GM18519 (cell line): ENCODE results near the gene AGPAT4.
A peak's percentile ranks its signal among the peaks of the same experiment; 100 is the strongest.
"Not testable (repeated sequence)": the region's sequence is repeated elsewhere in the genome, so short reads cannot be mapped to it uniquely, and the experiment has no call there.

ENCODE experiments used
- ATAC-seq: cut with Tn5 transposase; IDR thresholded peaks from one replicate; pipeline ENCODE4 v1.9.1; 2021; ENCODE audit warnings: mild to moderate bottlenecking, moderate library complexity; ENCODE audit not compliant: unreplicated experiment, low FRiP score

Gene AGPAT4, protein sequence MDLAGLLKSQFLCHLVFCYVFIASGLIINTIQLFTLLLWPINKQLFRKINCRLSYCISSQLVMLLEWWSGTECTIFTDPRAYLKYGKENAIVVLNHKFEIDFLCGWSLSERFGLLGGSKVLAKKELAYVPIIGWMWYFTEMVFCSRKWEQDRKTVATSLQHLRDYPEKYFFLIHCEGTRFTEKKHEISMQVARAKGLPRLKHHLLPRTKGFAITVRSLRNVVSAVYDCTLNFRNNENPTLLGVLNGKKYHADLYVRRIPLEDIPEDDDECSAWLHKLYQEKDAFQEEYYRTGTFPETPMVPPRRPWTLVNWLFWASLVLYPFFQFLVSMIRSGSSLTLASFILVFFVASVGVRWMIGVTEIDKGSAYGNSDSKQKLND

DNA sequence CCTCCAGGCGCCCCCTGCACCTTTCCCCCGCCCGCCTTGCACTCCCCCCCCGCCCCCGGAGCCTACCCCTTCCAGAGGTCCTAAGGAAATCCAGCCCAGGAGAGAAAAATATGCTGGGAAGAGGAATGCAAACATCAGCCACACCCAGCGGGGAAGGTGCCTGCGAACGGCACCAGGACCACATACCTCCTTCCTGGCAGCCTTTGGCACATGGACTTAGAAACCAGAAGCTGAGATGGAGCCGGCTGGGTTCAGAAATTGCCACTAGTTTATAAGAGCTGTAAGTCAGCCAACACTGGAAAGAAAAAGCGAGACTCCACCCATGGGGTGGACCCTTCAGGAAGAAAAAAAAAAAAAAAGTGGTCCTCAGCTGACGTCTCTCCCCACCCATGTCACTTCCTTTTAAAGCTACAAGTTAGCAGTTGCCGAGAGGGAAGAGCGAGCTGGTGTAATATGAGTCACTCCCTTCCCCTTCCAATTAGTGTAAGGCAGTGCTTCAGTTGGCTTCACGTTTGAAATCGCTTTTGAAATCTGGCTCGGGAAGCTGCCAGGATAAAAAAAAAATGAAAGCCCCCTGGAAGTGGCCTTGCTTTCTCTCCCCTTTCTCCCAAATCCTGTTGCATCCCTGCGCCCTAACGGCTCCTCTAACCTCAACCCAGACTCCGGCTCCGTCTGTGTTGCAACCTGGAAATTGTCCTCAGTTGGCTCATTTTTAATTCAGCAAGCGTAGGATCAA is at the start of gene AGPAT4:
Gene AGPAT4, minus strand, starts transcription at position 310 of the 736 bp plus-strand sequence. CDS start 41,848 bp downstream, outside the sequence.
- peak; percentile 99 for ATAC-seq

DNA sequence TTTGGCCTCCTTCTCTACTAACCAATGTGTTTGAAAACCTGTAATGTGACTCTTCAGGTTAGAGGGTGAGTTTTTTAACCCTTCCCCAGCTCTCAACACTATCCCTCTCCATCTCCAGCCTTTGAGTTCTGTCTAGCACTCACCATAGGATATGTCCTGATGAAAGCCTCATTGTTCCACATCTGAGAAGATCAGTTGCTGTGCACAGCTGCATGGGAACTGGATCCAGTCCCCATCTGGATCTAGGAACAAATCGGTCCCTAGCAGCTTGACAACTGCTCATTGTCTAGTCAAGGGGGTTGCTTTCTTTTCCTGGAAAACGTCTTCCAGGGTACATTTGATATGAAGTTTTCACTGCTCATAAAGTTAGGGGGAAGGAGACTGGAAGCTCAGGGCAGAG is 45.4 kb upstream of the AGPAT4 start:
- no peak for ATAC-seq

DNA sequence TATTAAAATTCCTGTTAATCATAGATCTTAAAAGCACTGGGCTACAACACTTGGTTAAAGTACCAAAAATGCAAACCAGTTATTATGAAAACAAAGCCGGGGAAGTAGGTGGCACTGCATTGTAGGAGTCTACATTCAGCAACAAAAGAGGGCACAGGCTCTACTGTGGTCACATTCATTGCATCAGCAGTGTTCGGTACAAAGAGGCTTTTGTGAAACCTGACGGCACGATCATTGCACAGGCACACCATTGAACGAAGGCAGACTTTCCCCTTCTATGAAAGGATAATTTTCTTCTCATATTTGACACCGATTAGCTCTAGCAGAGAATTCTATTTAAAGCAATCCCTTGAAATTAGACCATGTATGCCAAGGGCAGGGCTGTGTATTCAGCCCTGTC is 44.6 kb upstream of the AGPAT4 start:
- ATAC-seq, result no peak

DNA sequence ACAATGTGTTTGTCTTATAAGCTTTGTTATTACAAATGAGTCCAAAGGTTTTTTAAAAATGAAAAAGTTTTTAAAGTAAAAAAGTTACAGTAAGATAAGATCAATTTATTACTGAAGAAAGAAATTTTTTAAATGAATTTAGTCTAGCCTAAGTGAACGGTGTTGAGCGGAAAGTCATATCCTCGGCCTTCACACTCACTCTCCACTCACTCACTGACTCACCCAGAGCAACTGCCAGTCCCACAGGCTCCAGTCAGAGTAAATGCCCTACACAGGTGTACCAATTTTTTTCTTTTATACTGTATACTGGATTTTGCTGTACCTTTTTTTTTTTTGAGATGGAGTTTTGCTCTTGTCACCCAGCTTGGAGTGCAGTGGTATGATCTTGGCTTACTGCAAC is 42.7 kb upstream of the AGPAT4 start:
- ATAC-seq, result no peak

DNA sequence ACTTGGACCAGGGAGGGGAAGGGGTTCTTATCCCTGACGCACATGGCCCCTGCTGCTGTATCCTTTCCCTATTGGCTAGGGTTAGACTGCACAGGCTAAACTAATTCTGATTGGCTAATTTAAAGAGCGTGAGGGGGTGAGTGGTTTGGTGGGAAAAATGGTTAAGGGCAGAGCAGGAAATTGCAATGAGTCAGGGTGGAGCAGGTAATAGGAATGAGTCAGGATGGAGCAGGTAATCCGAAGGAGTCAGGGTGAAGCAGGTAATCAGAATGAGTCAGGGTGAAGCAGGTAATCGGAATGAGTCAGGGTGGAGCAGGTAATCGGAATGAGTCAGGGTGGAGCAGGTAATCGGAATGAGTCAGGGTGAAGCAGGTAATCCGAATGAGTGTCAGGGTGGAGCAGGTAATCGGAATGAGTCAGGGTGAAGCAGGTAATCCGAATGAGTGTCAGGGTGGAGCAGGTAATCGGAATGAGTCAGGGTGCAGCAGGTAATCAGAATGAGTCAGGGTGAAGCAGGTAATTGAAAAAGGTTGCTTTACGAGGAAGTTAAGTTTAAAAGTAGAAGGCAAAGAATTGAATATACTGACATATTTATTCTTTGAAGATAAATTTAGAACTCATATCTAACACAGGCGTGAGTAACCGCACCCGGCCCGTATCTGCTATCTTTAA is 41.5 kb upstream of the AGPAT4 start:
- ATAC-seq, result not testable (repeated sequence)

DNA sequence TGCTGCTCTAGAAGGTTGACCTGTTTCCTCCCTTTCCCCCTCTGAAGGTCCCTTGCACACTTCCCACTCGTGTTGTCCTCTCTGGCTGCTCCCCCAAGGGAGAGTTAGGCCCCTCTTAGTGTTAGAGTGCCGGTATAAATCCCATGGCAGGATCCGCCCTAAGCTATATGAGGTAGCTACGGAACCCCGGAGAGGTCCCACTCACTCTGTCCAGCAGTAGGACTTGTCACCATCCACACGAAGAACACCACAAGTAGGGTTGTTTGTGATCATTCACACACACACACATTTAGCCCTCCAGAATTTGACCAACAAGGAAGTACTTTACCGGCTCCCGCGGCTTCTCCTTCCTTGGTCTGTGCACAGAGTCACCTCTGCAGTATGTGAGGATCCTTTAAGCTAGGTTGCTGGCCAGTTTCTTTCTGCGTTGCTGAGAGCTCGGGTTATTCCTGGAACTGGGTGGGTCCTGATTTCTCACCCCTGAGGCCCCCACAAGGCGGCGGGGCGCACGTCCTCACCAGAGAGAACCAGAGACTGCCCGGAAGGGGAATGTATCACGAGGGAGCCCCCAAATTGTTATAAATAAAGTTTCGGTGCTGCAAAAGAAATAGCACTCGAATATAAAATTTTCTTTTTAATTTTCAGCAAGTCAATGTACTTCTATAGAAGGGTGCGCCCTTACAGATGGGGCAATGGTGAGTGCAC is 40.8 kb upstream of the AGPAT4 start:
- ATAC-seq, result not testable (repeated sequence)

DNA sequence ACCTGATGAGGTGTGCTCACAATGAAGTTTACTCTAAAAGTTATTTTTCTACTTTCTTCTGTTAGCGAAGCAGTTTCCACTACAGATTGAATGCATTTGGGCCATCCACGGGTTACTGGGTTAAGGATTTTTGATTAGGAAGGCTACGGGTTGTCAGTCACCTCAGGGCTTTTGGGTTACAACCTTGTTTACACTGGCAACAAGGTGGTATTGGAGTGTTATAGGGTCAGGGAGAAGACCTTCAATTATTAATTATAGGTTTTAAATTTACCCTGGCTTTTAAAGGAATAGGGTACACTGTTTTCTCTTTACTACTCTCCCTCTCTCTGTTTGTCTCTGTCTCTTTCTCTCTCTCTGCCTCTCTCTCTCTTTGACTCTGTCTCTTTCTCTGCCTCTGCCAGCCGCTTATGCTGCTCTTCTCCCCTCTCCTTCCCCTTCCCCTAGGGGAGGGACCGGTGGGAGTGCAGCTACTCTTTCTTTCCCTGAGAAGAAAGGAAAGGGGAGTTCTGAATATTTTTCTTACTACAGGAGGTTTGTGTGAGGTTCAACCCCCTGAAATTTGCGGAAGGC is 40.2 kb upstream of the AGPAT4 start:
- no peak for ATAC-seq

DNA sequence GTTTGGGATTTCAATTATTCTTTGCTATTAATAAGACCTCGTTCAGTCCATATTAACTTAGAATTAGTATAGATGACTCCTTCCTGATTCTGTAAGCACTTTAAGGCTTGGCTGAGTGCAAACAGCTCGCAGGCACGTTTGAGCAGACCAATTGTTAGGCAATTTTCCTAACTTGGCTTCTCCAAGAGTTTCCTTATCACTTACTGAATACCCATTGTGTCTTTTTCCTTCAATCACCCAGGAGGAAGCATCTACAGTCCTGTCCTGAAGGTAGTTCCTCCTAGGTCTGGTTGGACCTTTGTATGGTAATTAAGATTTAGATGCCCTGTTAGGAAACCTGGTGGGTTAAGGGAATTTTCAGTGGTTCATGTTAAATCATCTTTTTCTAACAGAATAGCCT is 39.6 kb upstream of the AGPAT4 start:
- ATAC-seq, result not testable (repeated sequence)

DNA sequence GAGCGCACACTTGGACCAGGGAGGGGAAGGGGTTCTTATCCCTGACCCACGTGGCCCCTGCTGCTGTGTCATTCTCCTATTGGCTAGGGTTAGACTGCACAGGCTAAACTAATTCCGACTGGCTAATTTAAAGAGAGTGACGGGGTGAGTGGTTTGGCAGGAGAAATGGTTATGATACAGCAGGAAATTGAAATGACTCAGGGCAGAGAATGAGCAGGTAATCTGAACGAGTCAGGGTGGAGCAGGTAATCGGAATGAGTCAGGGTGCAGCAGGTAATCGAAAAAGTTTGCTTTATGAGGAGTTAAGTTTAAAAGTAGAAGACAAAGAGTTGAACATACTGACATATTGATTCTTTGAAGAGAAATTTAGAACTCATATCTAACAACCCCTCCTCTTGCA is 35.9 kb upstream of the AGPAT4 start:
- not testable (repeated sequence) for ATAC-seq

DNA sequence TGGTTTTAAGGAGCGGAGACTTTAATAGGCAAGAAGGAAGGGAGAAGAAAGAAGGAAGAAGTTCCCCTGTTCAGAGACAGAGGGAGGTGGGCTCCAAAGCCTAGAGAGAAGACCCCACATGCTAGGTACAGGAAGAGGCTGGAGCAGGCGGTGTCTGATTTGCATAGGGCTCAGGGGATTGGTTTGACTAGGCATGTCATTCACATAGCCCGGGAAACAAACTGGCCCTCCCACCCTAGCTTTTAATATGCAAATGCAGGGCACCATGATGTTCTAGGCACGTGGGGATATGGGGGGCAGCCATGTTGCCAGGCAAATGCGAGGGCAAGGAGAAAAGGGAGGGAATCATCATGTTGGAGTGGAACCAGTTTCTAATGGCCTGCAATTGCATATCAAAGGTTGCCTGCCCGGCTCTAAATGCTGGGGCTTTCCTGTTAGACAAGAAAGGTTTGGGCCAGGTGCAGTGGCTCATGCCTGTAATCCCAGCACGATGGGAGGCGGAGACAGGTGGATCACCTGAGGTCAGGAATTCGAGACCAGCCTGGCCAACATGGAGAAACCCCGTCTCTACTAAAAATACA is 34.3 kb upstream of the AGPAT4 start:
- ATAC-seq, result no peak

DNA sequence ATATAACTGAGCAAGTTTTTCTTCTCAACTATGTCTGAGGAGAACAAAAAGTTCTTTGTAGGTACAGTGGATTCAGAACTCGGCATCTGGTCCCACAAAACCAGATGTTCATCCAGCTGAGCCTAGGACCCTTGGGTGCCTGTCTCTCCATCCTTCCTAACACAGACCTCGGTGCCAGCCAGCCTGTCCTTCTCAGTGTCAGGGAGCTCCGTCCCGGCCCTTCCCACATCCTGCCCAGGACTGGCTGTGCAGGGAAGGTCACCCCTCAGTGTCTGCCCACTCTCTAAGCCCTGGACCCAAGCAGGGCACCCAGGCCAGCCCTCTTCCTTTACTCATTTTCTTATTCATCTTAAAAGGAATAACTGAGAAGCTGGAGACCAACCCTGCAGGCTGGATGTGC is 32.0 kb upstream of the AGPAT4 start:
- no peak for ATAC-seq

DNA sequence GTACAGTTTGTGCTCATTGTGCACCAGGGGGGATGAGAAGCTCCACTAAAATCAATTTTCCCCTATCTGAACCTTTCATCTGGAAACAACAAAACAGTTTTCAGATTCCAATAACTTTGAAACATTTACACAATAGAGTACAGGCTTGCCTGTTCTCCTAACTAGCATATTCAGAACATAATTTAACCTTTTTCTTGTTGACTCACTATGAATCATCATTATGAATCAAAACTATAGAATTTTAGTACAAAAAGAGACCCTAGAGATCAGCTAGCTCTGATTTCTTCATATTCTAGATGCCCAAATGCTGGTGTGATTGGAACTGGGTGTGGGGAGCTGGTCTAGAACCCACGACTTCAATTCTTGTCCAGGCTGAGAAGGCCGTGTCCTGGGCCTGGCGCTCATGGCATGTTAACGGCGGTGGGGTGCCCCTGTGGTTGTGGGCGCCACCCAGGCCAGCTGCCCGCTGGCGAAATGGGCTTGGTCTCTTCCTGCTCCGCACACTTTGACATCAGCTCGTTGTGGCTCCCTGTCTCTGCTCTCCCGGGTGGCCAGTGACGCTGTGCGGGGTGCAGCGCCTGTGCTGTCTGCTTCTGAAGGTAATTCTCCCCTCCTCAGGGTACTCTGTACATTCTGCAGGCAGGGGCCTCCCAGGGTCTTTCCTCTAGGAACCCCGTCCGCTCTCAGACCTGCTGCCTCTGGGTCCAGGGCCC is 29.9 kb upstream of the AGPAT4 start:
- no peak for ATAC-seq

DNA sequence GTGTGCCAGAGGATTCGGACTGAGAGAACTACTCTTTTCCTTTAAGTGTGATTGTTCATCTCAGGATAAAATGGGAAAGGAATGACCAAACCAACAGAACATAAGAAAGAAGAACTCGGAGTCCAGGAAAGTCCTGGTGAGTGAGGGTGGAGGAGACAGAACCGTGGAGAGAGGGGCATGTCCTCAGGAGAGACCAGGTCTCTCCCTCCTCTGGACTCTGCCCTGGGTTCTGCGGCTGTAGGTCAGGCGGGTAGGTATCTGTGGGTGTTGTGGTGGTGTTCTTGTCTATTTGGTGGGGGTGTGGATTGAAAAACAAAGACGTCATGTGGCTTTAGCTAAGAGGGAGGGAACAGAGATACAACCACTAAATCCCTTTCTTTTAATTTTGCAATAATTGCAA is 29.1 kb upstream of the AGPAT4 start:
- no peak for ATAC-seq

DNA sequence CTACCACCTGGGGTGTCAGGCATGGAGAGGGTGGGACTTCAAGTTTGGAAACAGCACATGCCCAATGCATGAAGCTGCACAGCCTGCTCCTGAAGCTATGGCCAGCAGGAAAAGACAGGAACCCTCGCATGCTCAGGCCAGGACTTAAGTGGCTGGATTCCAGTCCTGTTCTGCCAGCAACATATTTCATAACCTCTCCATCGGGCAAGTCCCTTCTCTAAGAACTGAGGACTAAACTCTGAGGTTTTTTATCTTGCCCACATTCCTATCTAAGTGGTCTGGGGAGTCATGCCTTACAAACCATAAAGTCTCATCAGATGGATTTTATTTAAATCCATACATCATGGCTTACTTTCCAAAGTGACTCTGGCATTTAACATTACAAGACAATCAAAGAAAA is 27.5 kb upstream of the AGPAT4 start:
- ATAC-seq, result no peak

DNA sequence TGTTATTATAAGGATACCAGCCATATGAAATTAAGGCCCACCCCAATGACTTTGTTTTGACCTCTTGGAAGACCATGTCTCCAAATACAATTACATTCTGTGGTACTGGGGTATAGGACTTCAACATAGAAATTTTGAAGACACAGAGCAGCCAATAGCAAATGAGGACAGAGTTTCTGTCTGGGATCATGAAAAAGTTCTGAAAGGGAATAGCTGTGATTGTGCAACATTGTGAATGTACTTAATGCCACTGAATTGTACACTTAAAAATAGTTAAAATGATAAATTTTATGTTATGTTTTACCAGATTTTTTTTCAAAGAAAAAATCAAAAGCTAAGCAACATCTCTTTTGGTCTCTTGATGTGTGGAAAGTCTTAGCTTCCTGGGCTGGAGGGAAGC is 27.0 kb upstream of the AGPAT4 start:
- no peak for ATAC-seq

DNA sequence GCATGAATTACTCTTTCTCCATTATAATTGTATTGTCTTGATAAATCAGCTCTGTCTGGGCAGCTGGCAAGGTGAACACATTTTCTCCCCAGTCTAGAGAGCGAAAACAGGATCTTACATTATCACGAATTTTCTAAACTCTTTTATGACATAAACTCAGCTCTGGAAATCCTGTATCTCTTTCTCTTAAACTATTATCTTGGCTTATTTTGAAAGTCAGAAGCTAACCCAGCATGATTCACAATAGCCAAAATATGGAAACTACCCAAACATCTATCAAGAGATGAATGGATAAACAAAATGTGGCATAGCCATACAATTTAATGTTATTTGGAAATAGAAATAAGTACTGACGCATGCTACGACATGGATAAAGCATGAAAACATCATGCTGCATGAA is 25.9 kb upstream of the AGPAT4 start:
- ATAC-seq, result no peak

DNA sequence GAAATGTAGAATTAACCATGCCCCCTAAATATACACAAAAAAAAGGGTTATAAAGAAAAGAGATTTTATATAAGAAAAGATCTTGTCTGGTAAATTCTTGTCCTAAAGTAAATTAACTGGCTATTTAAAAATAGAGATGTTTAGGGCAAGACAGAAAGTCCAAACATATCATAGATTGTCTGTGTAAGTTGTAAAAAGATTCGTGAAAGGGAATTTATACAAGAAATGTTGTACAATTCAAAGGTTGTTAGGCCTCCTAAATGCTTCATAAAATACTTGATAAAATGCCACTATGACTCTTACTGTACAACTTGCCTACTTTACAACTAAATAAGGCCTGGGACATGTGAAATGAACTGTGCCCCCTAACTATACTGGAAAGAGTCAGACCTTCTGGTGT is 21.9 kb upstream of the AGPAT4 start:
- no peak for ATAC-seq

DNA sequence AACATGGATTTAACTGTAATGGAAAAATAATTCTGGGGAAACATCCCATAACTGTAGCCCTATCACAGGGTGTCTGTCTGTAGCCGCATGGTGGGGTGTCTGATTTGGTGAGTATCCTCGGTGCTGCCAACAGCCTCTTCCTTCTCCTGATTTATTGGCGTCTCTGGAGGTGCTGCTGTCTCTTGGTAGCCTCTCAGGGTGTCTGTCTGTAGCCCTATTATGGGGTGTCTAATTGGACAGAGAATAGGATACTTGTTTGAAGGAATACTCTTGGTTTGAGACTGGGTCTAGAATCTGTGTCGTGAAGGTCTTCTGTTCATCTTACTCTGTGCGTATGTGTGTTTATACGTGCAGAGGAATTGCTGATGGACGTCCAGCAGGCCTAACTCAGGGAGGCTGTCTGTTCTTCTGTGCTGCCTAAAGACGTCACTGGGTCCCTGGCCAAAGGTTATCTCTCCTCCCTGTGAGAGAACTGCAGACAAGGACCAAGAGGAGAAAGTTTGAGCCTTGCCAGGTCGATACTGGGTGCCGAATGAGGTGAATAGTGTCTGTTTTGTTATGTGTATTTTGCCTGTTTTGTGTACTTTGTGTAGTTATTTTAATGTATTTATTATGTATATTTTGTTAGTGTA is 18.9 kb upstream of the AGPAT4 start:
- ATAC-seq, result no peak

DNA sequence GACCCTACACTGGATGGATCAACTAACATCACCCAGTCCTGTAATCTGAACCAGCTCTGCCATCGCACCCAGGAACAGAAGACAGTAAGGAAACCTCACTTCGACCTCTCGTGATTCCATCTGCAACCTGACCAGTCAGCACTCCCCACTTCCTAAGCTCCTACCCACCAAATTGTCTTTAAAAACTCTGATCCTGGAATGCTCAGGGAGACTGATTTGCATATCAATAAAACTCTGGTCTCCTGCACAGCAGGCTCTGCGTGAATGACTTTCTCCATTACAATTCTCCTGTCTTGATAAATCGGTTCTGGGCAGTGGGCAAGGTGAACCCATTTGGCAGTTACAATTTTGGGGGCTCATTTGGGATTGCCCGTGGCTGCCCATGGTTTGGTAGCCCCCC is 18.3 kb upstream of the AGPAT4 start:
- ATAC-seq, result no peak
